ENCODE measurements around the gene ADGRF1.
"Not testable (repeated sequence)": the region's sequence is repeated elsewhere in the genome, so short reads cannot be mapped to it uniquely, and the experiment has no call there.

Gene ADGRF1

GRCh38 chr6:47072667-47073066 lies 30.5 kb upstream of the ADGRF1 start:
- Mint-ChIP-seq H3K4me3 (no peak overlapping the region), H3K4me1 (ENCODE audit: low read depth) (no peaks in the 10 kb centered on the region), H3K36me3 (ENCODE audit: low read depth) (no peaks in the 10 kb centered on the region), H3K27me3 (ENCODE audit: low read depth) (no peaks in the 10 kb centered on the region), H3K27ac (no peak overlapping the region), H3K9me3 (no peaks in the 10 kb centered on the region)

DNA sequence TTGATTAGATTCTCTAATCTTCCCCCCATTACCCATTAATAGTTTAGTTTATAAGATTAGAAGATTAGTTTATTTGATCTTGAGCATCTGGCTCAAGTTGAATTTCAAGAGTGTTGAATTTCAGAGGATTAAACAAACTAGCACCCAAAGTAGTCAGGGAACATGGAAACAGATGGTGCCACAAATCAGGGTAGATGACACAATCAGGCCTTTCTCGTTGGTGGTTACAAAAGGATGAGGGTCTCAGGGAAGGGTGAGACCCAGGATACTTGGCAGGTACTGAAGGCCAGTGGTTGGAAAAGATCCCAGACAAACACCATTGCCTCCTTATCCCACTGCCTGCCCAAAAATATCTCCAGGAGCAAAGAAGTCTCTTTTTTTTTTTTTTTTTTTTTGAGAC lies 29.5 kb upstream of the ADGRF1 start:
- Mint-ChIP-seq H3K4me3 (no peak overlapping the region), H3K9me3 (no peaks in the 10 kb centered on the region), H3K36me3 (ENCODE audit: low read depth) (no peaks in the 10 kb centered on the region), H3K27ac (no peak overlapping the region), H3K4me1 (ENCODE audit: low read depth) (no peaks in the 10 kb centered on the region), H3K27me3 (ENCODE audit: low read depth) (no peaks in the 10 kb centered on the region)

- no peaks in the 10 kb centered on the region for H3K4me1 Mint-ChIP-seq (ENCODE audit: low read depth)
- no peaks in the 10 kb centered on the region for H3K27me3 Mint-ChIP-seq (ENCODE audit: low read depth)
- no peak overlapping the region for H3K27ac Mint-ChIP-seq
- no peaks in the 10 kb centered on the region for H3K36me3 Mint-ChIP-seq (ENCODE audit: low read depth)
- no peak overlapping the region for H3K4me3 Mint-ChIP-seq
- no peaks in the 10 kb centered on the region for H3K9me3 Mint-ChIP-seq
These were observed 28.3 kb upstream of the ADGRF1 start for GRCh38 chr6:47070461-47070860.

DNA sequence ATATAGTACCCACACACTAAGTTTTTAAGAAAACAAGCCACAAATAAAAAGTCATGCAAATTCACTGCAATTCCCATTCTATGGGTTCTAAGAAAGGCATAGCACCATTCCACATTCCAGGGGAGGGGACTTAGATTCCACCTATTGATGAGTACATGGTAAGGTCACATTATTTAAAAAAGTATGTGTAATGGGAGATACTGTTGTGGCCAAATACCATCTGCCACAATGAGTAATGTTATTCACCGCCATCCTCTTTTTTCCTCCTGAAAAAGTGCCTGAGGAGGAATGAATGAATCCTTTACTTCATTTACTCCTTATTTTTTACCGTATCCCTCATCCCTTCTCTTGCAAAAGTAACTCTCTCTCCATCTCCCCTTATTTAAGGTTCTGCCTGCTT lies 27.0 kb upstream of the ADGRF1 start:
- Mint-ChIP-seq H3K36me3 (ENCODE audit: low read depth) (no peaks in the 10 kb centered on the region), H3K9me3 (no peaks in the 10 kb centered on the region), H3K4me3 (no peak overlapping the region), H3K4me1 (ENCODE audit: low read depth) (no peaks in the 10 kb centered on the region), H3K27ac (no peak overlapping the region), H3K27me3 (ENCODE audit: low read depth) (no peaks in the 10 kb centered on the region)

GRCh38 chr6:47066418-47066817 lies 24.3 kb upstream of the ADGRF1 start:
- Mint-ChIP-seq H3K4me1 (ENCODE audit: low read depth) (no peaks in the 10 kb centered on the region), H3K27me3 (ENCODE audit: low read depth) (no peaks in the 10 kb centered on the region), H3K4me3 (no peak overlapping the region), H3K36me3 (ENCODE audit: low read depth) (no peaks in the 10 kb centered on the region), H3K27ac (no peak overlapping the region), H3K9me3 (no peaks in the 10 kb centered on the region)

DNA sequence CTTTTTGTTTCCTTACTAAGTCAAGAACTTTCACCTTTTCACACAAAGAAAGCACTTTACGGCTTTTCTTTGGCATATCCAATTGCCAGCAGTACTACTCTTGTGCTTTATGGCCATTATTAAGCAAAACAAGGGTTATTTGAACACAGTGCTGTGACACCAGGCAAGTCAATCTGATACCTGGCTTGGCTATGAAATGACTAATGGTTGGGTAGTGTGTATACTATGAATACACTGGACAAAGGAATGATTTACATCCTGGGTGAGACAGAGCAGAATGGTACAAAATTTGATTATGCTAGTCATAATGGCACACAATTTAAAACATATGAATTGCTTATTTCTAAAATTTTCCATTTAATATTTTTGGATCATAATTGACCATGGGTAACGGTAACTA lies 22.1 kb upstream of the ADGRF1 start:
- H3K36me3 Mint-ChIP-seq (ENCODE audit: low read depth) = no peaks in the 10 kb centered on the region

GRCh38 chr6:47062346-47062745 lies 20.2 kb upstream of the ADGRF1 start:
- Mint-ChIP-seq H3K36me3 (ENCODE audit: low read depth) (no peaks in the 10 kb centered on the region), H3K9me3 (no peaks in the 10 kb centered on the region), H3K27ac (no peak overlapping the region), H3K4me3 (no peak overlapping the region), H3K27me3 (ENCODE audit: low read depth) (no peaks in the 10 kb centered on the region), H3K4me1 (ENCODE audit: low read depth) (no peaks in the 10 kb centered on the region)

More for the DNA sequence above, 22.1 kb upstream of the ADGRF1 start:
- no peak overlapping the region for H3K4me3 Mint-ChIP-seq
- H3K9me3 Mint-ChIP-seq = no peaks in the 10 kb centered on the region
- H3K27ac Mint-ChIP-seq = no peak overlapping the region
- H3K4me1 Mint-ChIP-seq (ENCODE audit: low read depth) = no peaks in the 10 kb centered on the region
- H3K27me3 Mint-ChIP-seq (ENCODE audit: low read depth) = no peaks in the 10 kb centered on the region

DNA sequence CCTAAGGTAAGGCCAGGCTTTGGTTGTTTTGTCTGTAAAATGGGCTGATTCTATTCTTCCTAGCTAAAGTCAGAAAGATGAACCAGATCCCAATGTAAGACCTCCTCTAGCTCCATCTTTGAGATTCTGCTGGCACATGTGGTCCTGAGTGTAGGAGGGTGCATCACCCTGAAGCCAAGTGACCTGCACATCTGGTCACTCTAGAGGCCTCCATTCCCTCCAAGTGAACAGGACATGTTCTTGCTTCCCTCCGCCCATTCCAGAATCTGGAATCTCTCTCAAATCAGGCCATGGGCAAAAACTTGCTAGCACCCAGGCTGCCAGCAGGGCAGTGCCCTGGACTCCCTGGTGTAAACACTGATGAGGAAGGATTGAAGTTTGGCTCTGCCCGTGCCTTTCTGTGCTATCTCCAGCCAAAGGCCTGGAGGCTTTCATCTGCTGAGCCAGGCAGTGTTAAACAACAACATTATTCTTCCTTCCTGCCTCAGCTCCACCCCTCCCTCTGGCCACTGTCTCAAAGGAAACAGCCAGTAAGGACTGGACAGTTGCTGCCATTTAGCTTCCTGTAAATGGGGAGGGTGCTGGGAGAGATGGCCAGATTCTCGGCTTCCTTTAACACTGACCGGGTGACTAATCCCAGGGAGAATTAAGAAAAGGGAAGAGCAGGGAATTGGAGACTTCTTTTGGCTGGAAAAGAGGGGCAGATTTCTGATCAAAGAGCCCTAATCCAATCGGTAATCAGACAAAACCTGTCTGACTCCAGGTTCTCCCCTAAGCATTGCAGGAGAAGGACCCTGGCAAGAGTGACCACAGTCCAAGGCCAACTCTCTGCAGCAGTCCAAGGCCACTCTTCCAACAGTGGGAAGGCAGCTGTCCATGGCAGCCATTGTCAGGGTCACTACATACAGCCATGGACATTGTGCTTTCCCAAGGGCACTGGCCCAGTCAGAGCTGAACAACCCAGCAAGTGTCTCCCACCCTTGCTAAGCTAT lies 19.5 kb upstream of the ADGRF1 start:
- Mint-ChIP-seq H3K27ac (no peak overlapping the region), H3K4me1 (ENCODE audit: low read depth) (no peaks in the 10 kb centered on the region), H3K4me3 (no peak overlapping the region)

GRCh38 chr6:47059216-47059885 lies 17.2 kb upstream of the ADGRF1 start:
- no peak overlapping the region for H3K27ac Mint-ChIP-seq
- H3K36me3 Mint-ChIP-seq (ENCODE audit: low read depth) = no peaks in the 10 kb centered on the region
- H3K4me1 Mint-ChIP-seq (ENCODE audit: low read depth) = no peaks in the 10 kb centered on the region
- no peaks in the 10 kb centered on the region for H3K27me3 Mint-ChIP-seq (ENCODE audit: low read depth)
- H3K9me3 Mint-ChIP-seq = peaks cover 4% of the 10 kb centered on the region
- H3K4me3 Mint-ChIP-seq = no peak overlapping the region

More for the DNA sequence above, 19.5 kb upstream of the ADGRF1 start:
- Mint-ChIP-seq H3K9me3 (no peaks in the 10 kb centered on the region), H3K36me3 (ENCODE audit: low read depth) (no peaks in the 10 kb centered on the region), H3K27me3 (ENCODE audit: low read depth) (no peaks in the 10 kb centered on the region)

DNA sequence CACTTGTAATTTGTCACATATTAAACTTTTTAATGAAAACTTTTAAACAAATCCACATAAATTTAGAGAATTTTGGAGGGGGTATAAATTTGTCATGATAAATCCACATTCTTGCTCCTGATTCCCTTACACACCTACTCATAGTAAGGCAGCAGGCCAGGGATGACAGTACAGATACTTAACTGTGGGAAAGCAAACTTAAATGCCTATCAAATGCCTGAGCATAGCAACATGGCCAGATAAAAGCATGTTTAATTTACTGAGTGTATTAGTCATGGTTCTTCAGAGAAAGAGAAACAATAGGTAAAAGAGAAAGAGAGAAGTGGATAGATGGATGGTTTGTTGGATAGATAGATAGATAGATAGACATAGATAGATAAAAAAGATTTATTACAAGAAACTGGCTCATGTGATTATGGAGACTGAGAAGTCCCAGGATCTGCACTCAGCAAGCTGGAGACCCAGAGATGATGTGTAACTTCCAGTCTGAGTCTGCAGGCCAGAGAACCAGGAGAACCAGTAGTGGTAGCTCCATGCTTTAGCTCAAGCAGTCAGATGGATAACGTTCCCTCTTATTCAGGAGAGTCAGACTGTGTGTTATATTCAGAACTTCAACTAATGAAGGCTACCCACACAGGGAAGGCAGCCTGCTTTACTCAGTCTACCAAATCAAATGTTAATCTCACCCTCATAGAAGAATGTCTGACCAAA lies 15.9 kb upstream of the ADGRF1 start:
- Mint-ChIP-seq H3K4me1 (ENCODE audit: low read depth) (no peaks in the 10 kb centered on the region), H3K27ac (no peak overlapping the region), H3K36me3 (ENCODE audit: low read depth) (no peaks in the 10 kb centered on the region), H3K27me3 (ENCODE audit: low read depth) (no peaks in the 10 kb centered on the region), H3K9me3 (peaks cover 4% of the 10 kb centered on the region), H3K4me3 (no peak overlapping the region)

DNA sequence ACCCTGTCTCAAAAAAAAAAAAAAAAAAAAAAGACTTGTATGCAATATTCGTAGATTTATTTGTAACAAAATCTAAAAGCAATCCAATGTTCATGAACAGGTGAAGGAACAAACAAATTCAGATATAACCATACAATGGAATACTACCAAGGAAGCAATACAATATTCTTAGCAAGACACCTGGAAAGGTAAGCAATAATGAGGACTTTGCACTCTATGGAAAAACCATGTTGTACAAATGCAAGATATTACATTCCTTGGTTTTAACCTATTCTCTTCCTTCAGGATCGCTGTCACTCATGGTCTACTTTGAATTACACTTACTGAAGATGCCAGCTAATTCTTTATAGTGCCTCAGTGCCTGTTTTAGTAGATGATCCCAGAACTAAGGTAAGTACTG lies 14.7 kb upstream of the ADGRF1 start:
- Mint-ChIP-seq H3K27ac (no peak overlapping the region), H3K27me3 (ENCODE audit: low read depth) (no peaks in the 10 kb centered on the region), H3K4me3 (no peak overlapping the region), H3K9me3 (peaks cover 4% of the 10 kb centered on the region), H3K36me3 (ENCODE audit: low read depth) (no peaks in the 10 kb centered on the region), H3K4me1 (ENCODE audit: low read depth) (no peaks in the 10 kb centered on the region)

DNA sequence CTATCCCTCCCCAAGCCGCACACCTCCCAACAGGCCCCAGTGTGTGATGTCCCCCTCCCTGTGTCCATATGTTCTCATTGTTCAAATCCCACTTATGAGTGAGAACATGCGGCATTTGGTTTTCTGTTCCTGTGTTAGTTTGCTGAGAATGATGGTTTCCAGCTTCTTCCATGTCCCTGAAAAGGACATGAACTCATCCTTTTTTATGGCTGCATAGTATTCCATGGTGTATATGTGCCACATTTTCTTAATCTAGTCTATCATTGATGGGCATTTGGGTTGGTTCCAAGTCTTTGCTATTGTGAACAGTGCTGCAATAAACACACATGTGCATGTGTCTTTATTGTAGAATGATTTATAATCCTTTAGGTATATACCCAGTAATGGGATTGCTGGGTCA lies 12.2 kb upstream of the ADGRF1 start:
- H3K36me3 Mint-ChIP-seq (ENCODE audit: low read depth) = not testable (repeated sequence)

GRCh38 chr6:47048638-47049037 lies 6.5 kb upstream of the ADGRF1 start:
- Mint-ChIP-seq H3K27me3 (ENCODE audit: low read depth) (peaks cover 11% of the 10 kb centered on the region), H3K4me3 (no peak overlapping the region), H3K4me1 (ENCODE audit: low read depth) (peaks cover 2% of the 10 kb centered on the region), H3K9me3 (no peaks in the 10 kb centered on the region), H3K36me3 (ENCODE audit: low read depth) (no peaks in the 10 kb centered on the region), H3K27ac (no peak overlapping the region)

More for the DNA sequence above, 12.2 kb upstream of the ADGRF1 start:
- not testable (repeated sequence) for H3K4me1 Mint-ChIP-seq (ENCODE audit: low read depth); H3K27me3 Mint-ChIP-seq (ENCODE audit: low read depth); H3K4me3 Mint-ChIP-seq; H3K9me3 Mint-ChIP-seq; H3K27ac Mint-ChIP-seq

- no peaks in the 10 kb centered on the region for H3K9me3 Mint-ChIP-seq
- no peak overlapping the region for H3K4me3 Mint-ChIP-seq
- peaks cover 2% of the 10 kb centered on the region for H3K4me1 Mint-ChIP-seq (ENCODE audit: low read depth)
- no peak overlapping the region for H3K27ac Mint-ChIP-seq
- peaks cover 11% of the 10 kb centered on the region for H3K27me3 Mint-ChIP-seq (ENCODE audit: low read depth)
- H3K36me3 Mint-ChIP-seq (ENCODE audit: low read depth) = no peaks in the 10 kb centered on the region
These were observed 5.6 kb upstream of the ADGRF1 start for GRCh38 chr6:47047479-47048407.

All from T-helper 1 cell treated with Interleukin-12 subunit alpha and Interleukin-12 subunit beta and Interleukin-4 antibody, amounts not matched to agents 30 μg/mL and 1 μg/mL, for 36 hours (primary cell).